Renal cortical epithelial cell (primary cell): Measurements from ENCODE around the gene SPARC. TPM values are rescaled to one million over a fixed set of nuclear protein-coding genes. Genes with fewer than 3 reads are reported as not detected.
"Not testable (repeated sequence)": the region's sequence is repeated elsewhere in the genome, so short reads cannot be mapped to it uniquely, and the experiment has no call there.

Source experiments
- DNase-seq: peaks from one replicate; pipeline ENCODE4 v3.0.0-alpha.2; 2011; ENCODE audit warnings: low read depth
- total RNA-seq: library from RNA; depleted of rRNA; stranded (reverse); fragments of >200 nt; gene quantifications from 2 replicates; pipeline ENCODE4 v1.2.3, GENCODE V29; 2014

The SPARC gene, protein sequence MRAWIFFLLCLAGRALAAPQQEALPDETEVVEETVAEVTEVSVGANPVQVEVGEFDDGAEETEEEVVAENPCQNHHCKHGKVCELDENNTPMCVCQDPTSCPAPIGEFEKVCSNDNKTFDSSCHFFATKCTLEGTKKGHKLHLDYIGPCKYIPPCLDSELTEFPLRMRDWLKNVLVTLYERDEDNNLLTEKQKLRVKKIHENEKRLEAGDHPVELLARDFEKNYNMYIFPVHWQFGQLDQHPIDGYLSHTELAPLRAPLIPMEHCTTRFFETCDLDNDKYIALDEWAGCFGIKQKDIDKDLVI
- 103 and 242 TPM in 2 replicates for total RNA-seq

GRCh38 chr5:151686674-151687407, at the start of gene SPARC:
TSS of gene SPARC (minus strand) at chr5:151686915. CDS start at chr5:151676188, 10,727 bp downstream.
- peak; percentile 71 for DNase-seq

- no peak for DNase-seq
Observed at GRCh38 chr5:151735646-151736045, 48.9 kb upstream of the SPARC start.

DNA sequence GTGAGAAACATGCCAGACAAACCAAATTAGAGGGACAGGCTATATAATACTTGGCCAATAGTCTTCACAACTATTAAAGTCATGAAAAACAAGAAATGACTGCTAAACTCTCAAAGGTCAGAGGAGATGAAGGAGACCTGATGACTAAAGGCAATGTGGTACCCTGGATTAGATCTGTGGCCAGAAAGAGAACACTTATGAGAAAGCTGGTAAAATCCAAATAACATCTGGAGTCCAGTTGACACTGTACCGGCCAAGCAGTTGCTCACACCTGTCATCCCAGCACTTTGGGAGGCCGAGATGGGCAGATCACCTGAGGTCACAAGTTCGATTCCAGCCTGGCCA, 47.3 kb upstream of the SPARC start:
- DNase-seq = no peak

DNA sequence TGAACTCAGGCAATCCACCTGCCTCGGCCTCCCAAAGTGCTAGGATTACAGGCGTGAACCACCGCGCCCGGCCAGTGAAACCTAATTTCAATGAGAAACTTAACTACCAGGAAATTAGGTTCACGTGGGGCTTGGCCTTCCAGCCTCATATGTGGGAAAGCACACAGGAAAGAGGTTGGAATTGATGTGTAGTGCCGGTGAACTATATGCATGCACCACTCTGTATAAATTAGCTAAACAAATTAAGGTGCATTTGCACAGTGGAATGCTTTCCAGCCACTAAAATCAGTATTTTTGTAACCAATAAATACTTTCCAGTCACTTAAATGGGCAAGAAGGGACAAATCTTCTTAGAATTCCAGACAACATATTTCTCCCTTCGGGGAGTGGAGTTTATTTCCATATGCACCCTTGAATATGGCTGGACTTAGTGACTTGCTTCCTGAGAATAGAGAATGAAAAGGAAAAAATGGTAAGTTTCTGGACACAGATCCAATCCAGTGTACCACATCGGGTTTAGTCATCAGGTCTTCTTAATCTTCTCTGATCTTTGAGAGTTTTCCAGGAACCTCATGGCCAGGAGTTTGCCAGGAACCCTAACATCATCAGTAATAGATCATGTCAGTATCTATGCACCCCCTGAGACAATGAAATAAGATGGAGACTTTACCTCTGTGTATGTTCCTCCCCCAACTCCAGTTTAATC, 46.8 kb upstream of the SPARC start:
- DNase-seq = no peak

- no peak for DNase-seq
Observed at GRCh38 chr5:151730381-151730780, 43.7 kb upstream of the SPARC start.

- DNase-seq = not testable (repeated sequence)
Observed at GRCh38 chr5:151729597-151729996, 42.9 kb upstream of the SPARC start.

DNA sequence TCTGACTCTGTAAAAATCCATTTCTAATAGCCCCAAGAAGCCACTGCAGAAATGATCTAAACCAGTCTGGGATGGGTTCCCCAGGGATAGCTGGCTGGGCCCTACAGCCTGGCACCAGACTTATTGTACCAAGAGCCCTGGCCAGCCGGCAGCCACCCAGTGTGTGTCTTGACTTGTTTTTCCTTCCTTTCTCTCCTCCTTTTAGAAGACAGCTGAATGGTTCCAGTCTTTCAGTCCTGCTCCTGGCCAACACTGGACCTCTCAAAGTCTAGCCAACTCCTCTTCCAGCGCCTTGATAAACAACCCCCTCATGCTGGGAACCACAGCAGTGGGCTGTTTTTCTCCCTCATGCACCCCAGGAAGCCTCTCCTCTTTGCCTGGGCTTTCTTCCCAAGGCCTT, 37.6 kb upstream of the SPARC start:
- no peak for DNase-seq

DNA sequence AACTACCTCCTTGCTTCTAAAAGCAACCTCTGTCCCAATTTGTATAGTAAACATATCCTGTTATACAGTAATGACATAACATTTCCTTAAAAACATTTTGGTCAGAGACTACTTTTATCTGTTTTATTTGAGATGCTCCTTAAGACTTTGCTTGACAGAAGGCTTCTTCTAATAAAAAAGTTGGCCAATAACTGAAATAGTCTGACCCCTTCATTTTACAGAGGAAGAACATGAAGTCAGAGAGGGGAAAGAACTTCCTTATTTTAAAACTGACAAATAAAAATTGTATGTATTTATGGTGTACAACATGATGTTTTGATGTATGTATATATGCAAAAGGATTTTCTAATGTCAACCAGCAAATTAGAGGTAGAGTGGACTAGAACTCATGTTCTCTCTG, 35.8 kb upstream of the SPARC start:
- DNase-seq = no peak

GRCh38 chr5:151721812-151722391, 35.2 kb upstream of the SPARC start:
- DNase-seq = peak; percentile 25

DNA sequence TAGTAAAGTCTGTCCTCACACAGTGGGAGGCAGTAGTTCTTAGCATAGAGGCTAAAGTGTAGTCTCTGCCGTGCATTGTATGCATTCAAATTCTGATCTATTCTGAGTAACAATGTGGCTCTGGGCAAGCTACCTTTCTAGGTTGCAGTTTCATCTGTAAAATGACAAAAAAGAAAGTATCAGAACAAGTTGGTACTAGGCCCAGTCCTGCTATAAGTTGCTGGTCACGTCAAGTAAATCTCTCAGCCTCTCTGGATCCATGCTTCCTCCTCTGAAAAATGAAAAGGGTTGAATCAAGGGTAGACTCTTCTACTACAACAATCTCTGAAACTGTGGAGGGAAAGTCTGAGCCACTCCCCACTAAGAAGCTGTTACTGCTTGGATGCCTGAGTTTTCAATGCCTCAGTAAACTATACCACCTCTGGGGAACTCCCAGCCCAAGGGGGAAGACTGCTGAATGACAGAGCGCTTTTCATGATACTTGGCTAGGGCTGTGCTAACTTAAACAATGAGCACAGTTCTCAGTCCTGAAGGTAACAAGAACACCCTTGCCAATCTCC, 34.5 kb upstream of the SPARC start:
- DNase-seq = no peak

DNA sequence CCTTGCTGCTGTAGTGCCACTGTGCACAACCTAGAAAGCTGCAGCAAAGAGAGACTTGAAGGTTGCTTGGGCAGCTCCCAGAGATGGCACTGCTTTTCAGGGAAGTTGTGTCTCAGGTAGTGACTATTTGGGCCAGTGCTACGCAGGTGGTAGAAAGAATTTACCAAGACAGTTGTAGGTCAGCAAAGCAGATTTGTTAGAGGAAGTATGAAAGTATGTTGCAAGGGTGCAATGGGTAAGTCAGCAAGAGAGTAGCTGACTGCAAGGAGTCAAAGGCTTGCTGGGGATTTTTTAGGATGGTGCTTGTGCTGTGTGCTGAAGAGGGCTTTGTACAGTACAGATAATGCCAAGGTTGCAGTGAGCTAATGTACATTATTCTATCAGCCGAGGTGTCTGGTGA, 33.5 kb upstream of the SPARC start:
- no peak for DNase-seq

DNA sequence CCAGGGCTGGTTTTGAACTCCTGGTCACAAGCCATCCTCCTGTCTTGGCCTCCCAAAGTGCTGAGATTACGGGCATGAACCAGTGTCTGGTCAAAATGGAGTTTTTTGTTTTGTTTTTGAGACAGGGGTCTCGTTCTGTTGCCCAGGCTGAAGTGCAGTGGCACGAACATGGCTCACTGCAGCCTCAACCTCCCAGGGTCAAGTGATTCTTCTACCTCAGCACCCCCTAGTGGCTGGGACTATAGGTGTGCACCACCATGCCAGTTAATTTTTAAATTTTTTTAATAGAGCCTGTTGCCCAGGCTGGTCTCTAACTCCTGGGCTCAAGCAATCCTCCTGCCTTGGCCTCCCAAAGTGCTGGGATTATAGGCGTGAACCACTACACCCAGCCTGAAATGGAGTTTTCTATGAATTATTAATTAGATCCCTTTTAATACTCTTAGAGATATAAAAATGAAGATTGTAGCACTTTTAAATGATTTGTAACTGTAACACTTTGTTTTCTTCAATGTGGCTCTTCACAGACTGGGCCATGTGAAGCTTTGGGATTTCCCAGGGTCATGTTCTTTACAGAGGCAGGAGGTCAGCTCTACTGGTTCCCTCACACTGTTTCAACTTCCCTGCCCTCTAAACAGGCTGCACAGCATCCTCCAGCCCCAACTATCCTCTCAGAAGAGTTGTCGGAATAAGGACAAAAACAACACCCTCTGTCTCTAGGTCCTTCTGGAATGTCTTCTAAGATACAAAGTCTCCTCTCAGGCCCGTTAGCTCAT, 32.7 kb upstream of the SPARC start:
- peak; percentile 38 for DNase-seq

- DNase-seq = no peak
Observed at GRCh38 chr5:151718646-151719045, 31.9 kb upstream of the SPARC start.

- no peak for DNase-seq
Observed at GRCh38 chr5:151718153-151718552, 31.4 kb upstream of the SPARC start.

GRCh38 chr5:151717416-151717815, 30.7 kb upstream of the SPARC start:
- DNase-seq = no peak

DNA sequence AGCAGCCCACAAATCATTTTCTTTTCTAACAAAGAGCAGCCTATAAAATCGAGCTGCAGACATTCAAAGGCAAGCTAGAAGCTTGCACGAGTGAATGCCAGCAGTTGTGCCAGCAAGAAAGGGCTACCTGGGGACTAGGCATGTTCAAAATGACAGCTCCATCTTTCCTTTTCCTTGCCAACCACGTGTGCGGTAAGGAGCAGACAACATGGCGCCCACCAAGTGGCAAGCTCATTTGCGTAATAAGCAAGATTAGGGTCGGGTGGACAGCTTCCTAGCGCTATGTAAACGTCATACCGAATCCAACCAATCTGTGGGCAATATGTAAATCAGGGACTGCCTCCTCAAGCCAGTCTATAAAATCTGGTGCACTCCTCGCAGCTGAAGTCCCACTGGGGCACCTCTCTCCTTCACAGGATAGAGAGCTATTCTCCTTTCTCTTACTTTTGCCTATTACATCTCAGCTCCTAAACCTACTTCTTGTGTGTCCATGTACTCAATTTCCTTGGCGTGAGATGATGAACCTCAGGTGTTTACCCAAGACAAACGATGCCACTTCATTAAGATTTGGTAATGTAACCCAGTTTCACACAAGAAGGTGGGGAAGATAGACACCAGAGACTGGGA, 22.5 kb upstream of the SPARC start:
- no peak for DNase-seq

GRCh38 chr5:151708126-151708525, 21.4 kb upstream of the SPARC start:
- DNase-seq = peak; percentile 88

GRCh38 chr5:151707567-151707966, 20.9 kb upstream of the SPARC start:
- no peak for DNase-seq

DNA sequence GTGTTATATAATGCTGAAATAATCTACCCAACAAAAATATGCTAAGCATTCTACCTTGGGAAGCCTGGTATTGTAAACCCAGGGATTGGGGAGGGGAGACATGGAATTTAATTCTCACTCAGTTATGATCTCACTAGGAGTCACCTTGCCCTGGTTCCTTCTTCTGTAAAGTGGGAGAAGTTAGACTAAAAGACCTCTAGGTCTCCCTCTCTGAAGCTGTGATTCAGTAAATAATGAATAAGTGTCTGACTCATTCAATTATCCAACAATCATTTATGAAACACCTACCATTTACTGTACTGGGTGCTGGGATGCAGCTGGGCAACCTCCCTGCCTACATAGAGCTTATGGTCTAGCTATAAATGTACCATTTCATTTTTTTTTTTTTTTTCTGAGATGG, 20.2 kb upstream of the SPARC start:
- DNase-seq = peak; percentile 88

- DNase-seq = no peak
Observed at GRCh38 chr5:151703780-151704179, 17.1 kb upstream of the SPARC start.

- no peak for DNase-seq
Observed at GRCh38 chr5:151703227-151703626, 16.5 kb upstream of the SPARC start.
